Endothelial cell (in vitro differentiated cells): ENCODE data around the gene RHOT1. TPM values are rescaled to one million over a fixed set of nuclear protein-coding genes. Genes with fewer than 3 reads are reported as not detected.

Experiments used
- DNase-seq: peaks from one replicate; pipeline ENCODE4 v3.0.0; 2021; ENCODE audit warnings: low spot score
- H3K27ac Mint-ChIP-seq: one replicate; pipeline ENCODE4 v1.8.0; 2021; ENCODE audit warnings: mixed read lengths, inconsistent platforms; ENCODE audit not compliant: unreplicated experiment
- H3K27me3 Mint-ChIP-seq: one replicate; pipeline ENCODE4 v1.8.0; 2021; ENCODE audit warnings: mild to moderate bottlenecking, moderate library complexity, mixed read lengths, inconsistent platforms; ENCODE audit not compliant: unreplicated experiment
- H3K36me3 Mint-ChIP-seq: one replicate; pipeline ENCODE4 v1.8.0; 2021; ENCODE audit warnings: mild to moderate bottlenecking, low read depth, mixed read lengths, inconsistent platforms; ENCODE audit not compliant: unreplicated experiment
- H3K4me1 Mint-ChIP-seq: one replicate; pipeline ENCODE4 v1.8.0; 2021; ENCODE audit warnings: mild to moderate bottlenecking, mixed read lengths, inconsistent platforms; ENCODE audit not compliant: unreplicated experiment
- H3K4me3 Mint-ChIP-seq: one replicate; pipeline ENCODE4 v1.8.0; 2021; ENCODE audit warnings: mild to moderate bottlenecking, mixed read lengths, inconsistent platforms; ENCODE audit not compliant: unreplicated experiment
- H3K9me3 Mint-ChIP-seq: one replicate; pipeline ENCODE4 v1.8.0; 2021; ENCODE audit warnings: mixed read lengths, inconsistent platforms; ENCODE audit not compliant: unreplicated experiment
- CTCF ChIP-seq: fragments of 200-600 bp; sonication (generic); IDR thresholded peaks from one replicate; pipeline ENCODE4 v1.5.0; 2021; ENCODE audit warnings: antibody characterized with exemption; ENCODE audit not compliant: unreplicated experiment
- total RNA-seq: library from RNA; stranded (reverse); fragmentation: NEBNext Ultra II Directional; extraction: Animal tissue kit (Norgen Biotek cat#: 25700); gene quantifications from one replicate; pipeline ENCODE4 v1.2.1, GENCODE V29; 2021; ENCODE audit not compliant: unreplicated experiment

The RHOT1 gene
- total RNA-seq, 1 donor from 2014 or later = 21.4 TPM

- H3K27ac Mint-ChIP-seq = no peak overlapping the region
- H3K9me3 Mint-ChIP-seq = no peaks in the 10 kb centered on the region
- no peak for TF ChIP-seq CTCF
- H3K36me3 Mint-ChIP-seq = no peaks in the 10 kb centered on the region
- no peak overlapping the region for H3K4me3 Mint-ChIP-seq
- DNase-seq = no peak
- no peaks in the 10 kb centered on the region for H3K4me1 Mint-ChIP-seq
- H3K27me3 Mint-ChIP-seq = peaks cover 8% of the 10 kb centered on the region
Measured at GRCh38 chr17:32274101-32274500, 131.8 kb downstream of the RHOT1 start.

GRCh38 chr17:32274643-32275042 lies 132.3 kb downstream of the RHOT1 start:
- no peaks in the 10 kb centered on the region for H3K9me3 Mint-ChIP-seq
- peaks cover 12% of the 10 kb centered on the region for H3K27me3 Mint-ChIP-seq
- H3K4me3 Mint-ChIP-seq = no peak overlapping the region
- H3K27ac Mint-ChIP-seq = no peak overlapping the region
- H3K36me3 Mint-ChIP-seq = no peaks in the 10 kb centered on the region
- H3K4me1 Mint-ChIP-seq = no peaks in the 10 kb centered on the region
- TF ChIP-seq CTCF = no peak
- DNase-seq = no peak

Other genes with a start within 250 kb of the RHOT1 start
- 68.1 TPM for gene UTP6, start 240.8 kb upstream of the RHOT1 start, total RNA-seq
- 18.3 TPM for gene SUZ12, start 205.5 kb upstream of the RHOT1 start, total RNA-seq
- 18.2 TPM for gene LRRC37B, start 135.1 kb upstream of the RHOT1 start, total RNA-seq
- gene RHBDL3, start 123.3 kb downstream of the RHOT1 start, total RNA-seq = 1.7 TPM
- gene C17orf75, start 199.7 kb downstream of the RHOT1 start, total RNA-seq = 19.0 TPM
- 211 TPM for gene ZNF207, start 207.7 kb downstream of the RHOT1 start, total RNA-seq